Endothelial cell of umbilical vein (primary cell): ENCODE measurements around the gene IFITM10. TPM values are rescaled to one million over a fixed set of nuclear protein-coding genes. Genes with fewer than 3 reads are reported as not detected.

Experiments used
- BruUV-seq: library from RNA; stranded (reverse); fragments of 400-500 nt; replicated peaks from 2 replicates; lab custom pipeline; 2021; lab: Mats Ljungman, UMichigan
- CTCF ChIA-PET: fragments of 300-600, 350-600 bp; sonication (Branson Sonifier 250); formaldehyde crosslinking; loops from one replicate; lab custom pipeline; 2021; ENCODE audit warnings: antibody characterized with exemption, inconsistent platforms; lab: Charles Lee
- POLR2A ChIA-PET: fragments of 300-600, 350-600 bp; sonication (Branson Sonifier 250); formaldehyde crosslinking; loops from one replicate; lab custom pipeline; 2021; ENCODE audit warnings: antibody characterized with exemption, inconsistent platforms; lab: Charles Lee
- DNase-seq: peaks from one replicate; pipeline ENCODE4 v3.0.0-alpha.2; 2011; ENCODE audit warnings: low read depth, low spot score
- FAIRE-seq: peaks from 2 replicates; lab custom pipeline; 2011; peaks lifted over from hg19 to GRCh38; lab: Jason Lieb, UNC
- H2AFZ ChIP-seq: 2 replicates; pipeline ENCODE4 v1.6.0; 2012; ENCODE audit warnings: low read depth, low read length, control low read depth, inconsistent platforms
- H3K27ac ChIP-seq: 2 replicates; pipeline ENCODE4 v1.5.1; 2011; ENCODE audit warnings: low read depth, mild to moderate bottlenecking, control low read depth, low read length, moderate library complexity; ENCODE audit not compliant: insufficient read depth
- H3K27me3 ChIP-seq, 2 experiments: 2 replicates each; pipeline versions ENCODE4 v1.6.0 to v1.6.1; 2011; ENCODE audit warnings: low read length in 2 of 2, mixed read lengths in 1 of 2; ENCODE audit not compliant: control insufficient read depth in 2 of 2, insufficient read depth in 2 of 2
- H3K36me3 ChIP-seq, 2 experiments: 2 replicates in 1 of 2; 3 replicates in 1 of 2; pipeline ENCODE4 v1.5.1; 2011; ENCODE audit warnings: low read length in 2 of 2, mild to moderate bottlenecking in 1 of 2, moderate library complexity in 1 of 2; ENCODE audit not compliant: control insufficient read depth in 2 of 2, insufficient read depth in 2 of 2; ENCODE audit errors: extremely low read depth in 1 of 2
- H3K4me1 ChIP-seq: 3 replicates; pipeline ENCODE4 v1.5.1; 2011; ENCODE audit warnings: mild to moderate bottlenecking, low read length; ENCODE audit not compliant: control insufficient read depth, insufficient read depth; ENCODE audit errors: extremely low read depth
- H3K4me2 ChIP-seq: 2 replicates; pipeline ENCODE4 v1.6.1; 2011; ENCODE audit warnings: low read length, control low read depth, mixed read lengths; ENCODE audit not compliant: insufficient read depth
- H3K4me3 ChIP-seq, 3 experiments: fragments of 200-600 bp in 1 of 3; sonication (generic), shearing (Covaris generic) in 1 of 3; replicated peaks in 1 of 3; 2 replicates each; pipeline ENCODE4 v1.5.1; 2011 to 2016; ENCODE audit warnings: control low read depth in 3 of 3, low read length in 3 of 3, mild to moderate bottlenecking in 2 of 3, inconsistent platforms in 1 of 3, low read depth in 1 of 3, moderate library complexity in 1 of 3; ENCODE audit not compliant: insufficient read depth in 1 of 3
- H3K79me2 ChIP-seq: 2 replicates; pipeline ENCODE4 v1.6.0; 2012; ENCODE audit warnings: low read length, inconsistent platforms; ENCODE audit not compliant: control insufficient read depth, insufficient read depth
- H3K9ac ChIP-seq: replicated peaks from 2 replicates; pipeline ENCODE3; 2011; ENCODE audit warnings: low read length, control low read depth; ENCODE audit not compliant: insufficient read depth; ENCODE audit errors: extremely low read depth
- H3K9me1 ChIP-seq: replicated peaks from 3 replicates; pipeline ENCODE4 v1.6.0; 2011; ENCODE audit warnings: mild to moderate bottlenecking, low read length; ENCODE audit not compliant: control insufficient read depth, insufficient read depth; ENCODE audit errors: extremely low read depth
- H3K9me3 ChIP-seq: replicated peaks from 2 replicates; pipeline ENCODE4 v1.5.1; 2012; ENCODE audit warnings: low read length, inconsistent platforms; ENCODE audit not compliant: control insufficient read depth, insufficient read depth
- H4K20me1 ChIP-seq: replicated peaks from 2 replicates; pipeline ENCODE3; 2011; ENCODE audit warnings: mild to moderate bottlenecking, low read length; ENCODE audit not compliant: control insufficient read depth, insufficient read depth; ENCODE audit errors: extremely low read depth
- CTCF ChIP-seq, 2 donors: IDR thresholded peaks; 1 replicate in 1 of 2; 2 replicates in 1 of 2; pipeline ENCODE4 v1.5.1; 2011; ENCODE audit warnings: low read length in 2 of 2, mild to moderate bottlenecking in 2 of 2, moderate library complexity in 2 of 2, control low read depth in 1 of 2, inconsistent platforms in 1 of 2, low read depth in 1 of 2; ENCODE audit not compliant: insufficient read depth in 1 of 2; ENCODE audit errors: extremely low read depth in 1 of 2
- EZH2 ChIP-seq: IDR thresholded peaks from 2 replicates; pipeline ENCODE4 v1.6.1; 2012; ENCODE audit warnings: borderline replicate concordance, low read depth, mild to moderate bottlenecking, moderate library complexity, low read length, inconsistent platforms; ENCODE audit not compliant: severe bottlenecking
- FOS ChIP-seq: IDR thresholded peaks from 2 replicates; pipeline ENCODE4 v1.6.1; 2011; ENCODE audit warnings: mild to moderate bottlenecking, low read length, moderate library complexity, borderline replicate concordance; ENCODE audit not compliant: insufficient read depth
- GATA2 ChIP-seq: IDR thresholded peaks from 2 replicates; pipeline ENCODE4 v1.7.0; 2011; ENCODE audit warnings: low read depth, mild to moderate bottlenecking, moderate library complexity, mixed read lengths, low read length; ENCODE audit not compliant: insufficient read length, insufficient read depth
- MAX ChIP-seq: IDR thresholded peaks from 2 replicates; pipeline ENCODE4 v1.6.1; 2011; ENCODE audit not compliant: insufficient read depth, insufficient read length
- MYC ChIP-seq: IDR thresholded peaks from one replicate; pipeline ENCODE4 v1.6.1; 2011; ENCODE audit warnings: mild to moderate bottlenecking, low read depth, low read length
- POLR2AphosphoS5 ChIP-seq: IDR thresholded peaks from 2 replicates; pipeline ENCODE4 v1.6.1; 2012; ENCODE audit warnings: low read depth, mild to moderate bottlenecking, control low read depth, low read length, moderate library complexity; ENCODE audit not compliant: insufficient read depth
- dilution Hi-C: fragments of 300-500 bp; cut with MboI; formaldehyde crosslinking; loops from one replicate; pipeline ENCODE4 v1.15.0; 2019; ENCODE audit warnings: low sequenced_read_pairs; ENCODE audit not compliant: extremely low pct_ligation_motif_present
- intact Hi-C: fragments of 100-400 bp; cut with micrococcal nuclease; formaldehyde crosslinking; loops from one replicate; pipeline ENCODE4 v1.10.0; 2022
- polyA plus RNA-seq, 4 experiments: library from polyadenylated mRNA; depleted of rRNA in 3 of 4; stranded (reverse) in 3 of 4; unstranded in 1 of 4; fragments of >200 nt; gene quantifications; 2 replicates each; pipeline versions ENCODE4 v1.2.1 to v1.2.3, GENCODE V29; 2011 to 2012; ENCODE audit warnings: missing spikeins in 1 of 4
- total RNA-seq: library from RNA; stranded (reverse); gene quantifications from 2 replicates; pipeline ENCODE4 v1.2.3, GENCODE V29; 2021

Gene IFITM10
- total and polyA plus RNA-seq, 2 donors (not counting 3 experiments of a cell fraction or from before 2014, with no cell fraction given): 0.04 to 0.66 TPM

- Histone ChIP-seq H3K9me3 (no peaks in the 10 kb centered on the region), H3K27me3 (no peaks in the 10 kb centered on the region), H3K4me3 (no peak overlapping the region), H3K9ac (no peak overlapping the region), H3K79me2 (no peaks in the 10 kb centered on the region), H3K4me1 (peaks cover 7% of the 10 kb centered on the region), H4K20me1 (no peaks in the 10 kb centered on the region), H3K27ac (no peak overlapping the region), H3K36me3 (no peaks in the 10 kb centered on the region), H3K9me1 (no peaks in the 10 kb centered on the region), H3K4me2 (no peak overlapping the region), H2AFZ (no peak overlapping the region)
- FAIRE-seq (no peak), DNase-seq (no peak)
- intact Hi-C loops: no loop called here
- CTCF ChIA-PET: interaction anchor here (1.3 kb wide), 1 partner anchor 10 kb away, joined by 5 read pairs; the partner anchor contains the start of gene CTSD
- dilution Hi-C loops: no loop called here
- POLR2A ChIA-PET: no interaction called here
- no TSS peak for BruUV-seq
- TF ChIP-seq EZH2: no peak
- TF ChIP-seq POLR2AphosphoS5: no peak
- TF ChIP-seq CTCF (IDR thresholded peaks at IDR 0.05; ENCODE audit: extremely low read depth in 1 of 2, insufficient read depth in 1 of 2, low read depth in 1 of 2, low read length in 2 of 2): no peak
- no peak for TF ChIP-seq MAX
- no peak for TF ChIP-seq GATA2
- no peak for TF ChIP-seq FOS
- no peak for TF ChIP-seq MYC
These were observed 23.7 kb upstream of the IFITM10 start for GRCh38 chr11:1773994-1774550.
